HG03378 (cell line): ENCODE measurements around the gene GIPC2.
A peak's percentile ranks its signal among the peaks of the same experiment; 100 is the strongest.
"Not testable (repeated sequence)": the region's sequence is repeated elsewhere in the genome, so short reads cannot be mapped to it uniquely, and the experiment has no call there.

Experiments
- ATAC-seq: cut with Tn5 transposase; IDR thresholded peaks from one replicate; pipeline ENCODE4 v1.9.1; 2021; ENCODE audit warnings: mild to moderate bottlenecking, moderate library complexity; ENCODE audit not compliant: unreplicated experiment

GIPC2 gene

GRCh38 chr1:78045926-78046778, at the start of gene GIPC2:
GIPC2 (plus strand) TSS chr1:78045966; CDS start chr1:78046095, 129 bp downstream.
- ATAC-seq = no peak

DNA sequence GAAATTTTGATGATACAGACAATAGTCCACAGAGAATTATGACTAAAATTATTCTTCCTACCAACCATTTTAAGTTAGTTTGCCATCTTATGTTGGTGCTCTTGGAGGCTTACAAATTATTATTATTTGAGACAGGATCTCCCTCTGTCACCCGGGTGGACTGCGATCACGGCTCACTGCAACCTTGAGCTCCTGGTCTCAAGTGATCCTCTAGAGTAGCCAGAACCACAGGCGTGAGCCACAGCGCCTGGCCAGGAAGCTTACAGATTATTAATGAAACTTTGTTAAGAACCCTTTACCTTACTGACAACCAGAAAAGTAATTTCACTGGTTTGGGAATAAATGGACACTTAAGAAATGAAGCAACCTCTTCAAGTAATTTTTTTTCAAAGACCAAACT, 49.0 kb upstream of the GIPC2 start:
- no peak for ATAC-seq

DNA sequence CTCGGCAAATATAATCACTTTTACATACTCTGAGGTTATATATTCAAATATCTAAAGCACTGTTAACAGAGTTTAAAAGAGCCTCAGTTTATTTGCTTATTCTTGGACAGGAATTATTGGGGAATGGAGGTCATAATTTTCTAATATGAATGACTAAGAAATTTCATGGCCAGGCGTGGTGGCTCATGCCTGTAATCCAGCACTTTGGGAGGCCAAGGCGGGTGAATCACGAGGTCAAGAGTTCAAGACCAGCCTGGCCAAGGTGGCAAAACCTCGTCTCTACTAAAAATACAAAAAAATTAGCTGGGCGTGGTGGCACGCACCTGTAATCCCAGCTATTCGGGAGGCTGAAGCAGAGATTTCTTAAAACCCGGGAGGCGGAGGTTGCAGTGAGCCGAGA, 45.2 kb upstream of the GIPC2 start:
- ATAC-seq = not testable (repeated sequence)

GRCh38 chr1:78003070-78003746, 42.6 kb upstream of the GIPC2 start:
- no peak for ATAC-seq

DNA sequence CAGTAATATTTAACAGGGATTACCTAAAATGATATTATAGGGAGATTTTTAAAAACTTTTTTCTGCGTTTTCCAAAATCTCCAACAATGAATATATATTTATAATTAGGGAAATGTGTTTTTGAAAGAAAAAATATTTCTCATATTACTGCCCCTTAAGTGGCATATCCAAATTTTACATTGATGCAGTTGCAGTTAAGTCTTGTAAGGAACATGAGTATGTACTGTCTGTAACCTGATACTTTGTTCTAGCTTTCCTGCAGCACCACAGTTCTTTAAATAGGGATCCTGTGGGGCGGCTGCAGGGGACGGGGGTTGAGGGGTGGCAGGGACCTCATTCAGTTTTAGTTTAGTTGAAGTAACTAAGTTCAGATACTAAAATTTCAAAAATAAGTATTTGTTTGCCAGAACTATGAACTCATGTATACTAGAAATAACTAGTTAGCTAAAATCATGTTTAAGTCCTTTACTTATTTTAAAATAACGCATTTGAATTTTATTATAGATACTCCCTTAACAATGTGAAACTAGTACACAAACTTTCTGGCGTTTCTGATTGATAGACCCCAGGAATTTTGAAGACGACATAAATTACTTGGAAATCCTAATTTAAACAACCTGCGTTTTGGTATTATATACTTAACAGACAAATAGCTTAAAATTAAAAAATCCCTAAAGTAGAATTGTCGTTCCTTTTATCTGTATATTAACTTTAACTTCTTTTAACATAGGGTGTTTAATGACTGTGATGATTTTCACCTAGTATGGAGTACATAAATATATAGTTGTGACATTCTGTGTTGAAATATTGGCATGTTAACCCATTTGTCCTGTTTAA, 41.7 kb upstream of the GIPC2 start:
- ATAC-seq = peak; percentile 54

DNA sequence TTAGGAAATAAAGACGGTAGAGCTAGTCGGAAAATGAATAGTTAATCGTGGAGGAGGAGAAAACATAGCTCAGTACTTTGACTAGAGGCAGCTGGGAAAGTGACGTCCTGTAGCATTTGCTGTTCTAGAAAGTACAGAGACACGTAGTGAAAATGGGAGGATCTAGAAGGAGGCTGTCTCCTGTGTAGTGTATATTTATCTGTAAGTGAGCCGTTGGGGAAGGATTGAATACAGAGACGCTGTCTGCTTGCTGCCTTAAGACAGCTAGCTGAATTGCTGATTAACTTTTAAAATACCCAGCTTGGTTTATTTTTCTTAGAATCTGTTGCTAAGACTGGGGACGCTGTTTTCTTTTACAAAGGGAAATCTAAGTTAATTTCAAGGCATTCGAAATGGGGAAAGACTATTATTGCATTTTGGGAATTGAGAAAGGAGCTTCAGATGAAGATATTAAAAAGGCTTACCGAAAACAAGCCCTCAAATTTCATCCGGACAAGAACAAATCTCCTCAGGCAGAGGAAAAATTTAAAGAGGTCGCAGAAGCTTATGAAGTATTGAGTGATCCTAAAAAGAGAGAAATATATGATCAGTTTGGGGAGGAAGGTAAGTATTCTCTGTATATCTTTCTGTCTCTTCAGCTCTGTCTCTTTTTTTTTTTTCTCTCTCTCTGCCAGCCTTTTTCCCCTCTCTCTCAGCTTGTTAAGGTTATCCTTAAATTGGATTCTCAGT, 40.9 kb upstream of the GIPC2 start, which contains the start of gene DNAJB4:
DNAJB4 (plus strand) TSS at position 221 of the 729 bp plus-strand sequence; CDS start at position 393, 172 bp downstream.
- peak; percentile 98 for ATAC-seq

- ATAC-seq = no peak
Measured at GRCh38 chr1:78005448-78005722, 40.4 kb upstream of the GIPC2 start.

DNA sequence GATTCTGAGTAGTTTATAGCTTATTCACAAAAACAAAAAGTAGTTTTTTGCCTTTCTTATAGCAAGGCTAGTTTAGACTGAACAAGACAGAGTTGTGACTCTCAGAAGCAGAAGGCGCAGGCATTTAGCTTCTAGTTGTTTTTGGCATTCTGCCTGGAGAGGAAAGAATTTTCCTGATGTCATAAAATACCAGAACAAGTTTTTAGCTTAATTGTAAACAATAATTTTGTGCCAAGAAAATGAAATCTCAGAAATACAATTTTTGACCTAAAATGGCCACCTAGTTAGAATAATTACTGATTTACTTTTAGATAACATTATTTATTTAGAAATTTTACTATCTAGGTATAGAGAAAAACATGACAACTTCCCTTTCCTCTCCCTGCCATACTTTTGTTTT, 40.0 kb upstream of the GIPC2 start:
- no peak for ATAC-seq

GRCh38 chr1:78006521-78006920, 39.2 kb upstream of the GIPC2 start:
- ATAC-seq = no peak

DNA sequence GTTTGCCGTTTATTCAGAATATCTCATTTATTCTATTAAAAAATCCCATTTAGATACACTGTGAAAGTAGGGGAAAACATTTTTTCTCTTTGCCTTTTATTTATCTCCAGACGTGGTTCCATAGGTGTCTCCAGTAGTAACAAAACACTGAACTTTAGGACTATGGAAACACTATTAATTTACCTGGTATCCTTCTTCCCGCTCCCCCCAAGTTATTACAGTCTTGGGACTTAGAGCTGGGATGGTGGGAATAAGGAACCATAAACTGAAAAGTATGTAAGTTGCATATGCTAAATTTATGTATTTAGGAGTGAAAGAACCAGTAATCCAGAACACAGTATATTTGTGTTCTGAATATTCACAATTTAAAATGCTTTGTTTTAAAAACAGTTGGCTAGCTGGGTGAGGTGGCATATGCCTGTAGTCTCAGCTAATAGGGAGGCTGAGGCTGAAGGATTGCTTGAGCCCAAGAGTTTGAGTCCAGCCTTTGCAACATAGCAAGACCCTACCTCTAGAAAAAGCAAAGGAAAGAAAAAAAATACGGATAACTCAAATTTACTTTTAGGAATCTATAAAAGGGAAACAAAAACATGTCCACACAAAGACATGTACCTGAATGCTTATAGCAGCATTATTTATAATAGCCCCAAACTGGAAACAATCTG, 38.0 kb upstream of the GIPC2 start:
- ATAC-seq = no peak

DNA sequence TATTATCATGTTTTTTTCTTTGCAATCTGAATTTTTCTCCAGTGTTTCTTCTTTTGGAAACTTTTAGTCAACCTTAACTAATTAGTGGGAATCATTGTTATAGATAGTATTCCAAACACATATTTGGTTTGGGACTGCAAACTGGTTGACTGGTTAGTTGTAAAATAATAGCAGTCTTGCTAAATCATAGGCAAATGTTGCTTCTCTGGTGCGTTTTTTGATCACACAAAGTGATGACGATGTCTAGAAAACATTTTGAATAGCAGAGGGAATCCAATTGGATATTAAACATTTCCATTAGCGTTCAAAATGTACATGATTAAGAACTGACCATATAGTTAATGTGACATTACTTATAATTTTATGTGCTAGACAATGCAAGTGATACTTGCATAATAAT, 36.5 kb upstream of the GIPC2 start:
- no peak for ATAC-seq

GRCh38 chr1:78009836-78010235, 35.9 kb upstream of the GIPC2 start:
- ATAC-seq = no peak

DNA sequence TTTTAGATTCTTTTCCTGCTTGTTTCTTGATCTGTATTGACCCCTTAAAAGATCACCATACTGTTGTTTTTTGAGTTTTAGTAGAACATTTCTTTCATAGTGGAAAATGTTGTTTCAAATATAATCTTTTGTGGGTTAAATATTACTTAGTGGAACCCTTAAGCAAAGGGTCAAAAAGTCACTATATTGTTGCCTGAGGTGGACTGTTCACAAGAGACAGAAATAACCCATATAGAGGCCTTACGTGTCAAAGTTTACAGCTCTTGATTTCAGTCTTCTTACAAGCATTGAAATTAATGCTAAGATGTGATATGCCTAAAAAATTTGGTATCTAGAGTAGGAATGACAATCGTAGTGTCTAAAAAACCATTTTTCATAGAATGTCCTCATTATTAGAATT, 34.7 kb upstream of the GIPC2 start:
- ATAC-seq = no peak

- no peak for ATAC-seq
Measured at GRCh38 chr1:78015148-78015547, 30.6 kb upstream of the GIPC2 start.

DNA sequence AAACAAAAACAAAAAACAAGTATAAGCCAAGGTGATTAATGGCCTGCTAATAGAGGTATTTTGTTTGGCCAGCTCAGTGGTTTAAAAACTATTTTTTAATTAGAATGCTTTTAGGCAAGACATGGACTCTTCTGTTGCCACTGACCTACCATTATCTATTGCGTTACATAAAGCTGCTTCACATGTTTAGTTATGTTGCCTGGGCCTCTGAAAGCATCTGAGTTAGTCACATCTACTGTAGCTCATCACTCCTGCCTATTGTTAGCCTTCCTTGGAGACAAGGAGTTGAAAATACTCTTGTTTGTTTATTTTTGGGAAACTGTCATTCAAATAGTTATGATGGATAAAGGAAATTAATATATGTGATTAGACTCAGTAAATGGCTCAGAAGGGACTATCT, 26.7 kb upstream of the GIPC2 start:
- no peak for ATAC-seq

- not testable (repeated sequence) for ATAC-seq
Measured at GRCh38 chr1:78021134-78021533, 24.6 kb upstream of the GIPC2 start.

GRCh38 chr1:78029793-78030192, 16.0 kb upstream of the GIPC2 start:
- no peak for ATAC-seq

DNA sequence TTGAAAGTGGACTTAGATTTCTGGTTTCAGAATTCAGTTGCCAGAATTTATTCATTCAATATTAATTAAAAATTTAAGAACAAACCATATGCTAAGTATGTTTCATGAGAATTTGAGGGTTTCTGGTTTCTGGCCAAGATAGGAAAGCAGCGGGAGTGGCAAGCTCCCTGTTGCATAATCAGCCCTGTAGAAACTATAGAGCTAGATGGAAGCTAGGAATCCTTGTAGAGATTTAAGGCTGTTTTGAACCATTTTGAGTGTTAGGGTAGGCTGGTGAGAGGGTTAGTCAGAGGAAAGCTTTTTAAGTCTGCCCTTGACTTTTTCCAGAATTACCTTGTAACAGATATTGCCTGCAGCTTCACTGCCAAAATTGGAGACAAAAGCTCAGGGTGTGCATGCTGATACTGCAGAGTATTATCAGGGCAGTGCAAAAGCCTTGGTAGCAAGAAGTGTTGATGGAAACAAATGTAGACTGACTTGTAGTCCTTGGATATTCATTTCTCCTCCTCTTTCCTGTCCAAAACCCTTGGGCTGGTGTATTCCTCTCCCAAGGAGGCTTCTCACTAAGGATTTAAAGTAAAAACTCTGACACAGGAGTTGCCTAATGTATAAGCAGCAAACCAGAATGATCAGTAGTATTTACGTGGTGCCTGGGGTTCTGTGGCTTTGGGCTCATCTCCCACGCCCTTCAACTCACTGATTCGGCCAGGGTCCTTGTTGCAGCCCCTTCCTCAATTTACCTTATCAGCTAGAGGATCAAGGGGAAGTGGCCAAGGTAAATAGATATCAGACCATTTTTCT, 12.6 kb upstream of the GIPC2 start:
- no peak for ATAC-seq

DNA sequence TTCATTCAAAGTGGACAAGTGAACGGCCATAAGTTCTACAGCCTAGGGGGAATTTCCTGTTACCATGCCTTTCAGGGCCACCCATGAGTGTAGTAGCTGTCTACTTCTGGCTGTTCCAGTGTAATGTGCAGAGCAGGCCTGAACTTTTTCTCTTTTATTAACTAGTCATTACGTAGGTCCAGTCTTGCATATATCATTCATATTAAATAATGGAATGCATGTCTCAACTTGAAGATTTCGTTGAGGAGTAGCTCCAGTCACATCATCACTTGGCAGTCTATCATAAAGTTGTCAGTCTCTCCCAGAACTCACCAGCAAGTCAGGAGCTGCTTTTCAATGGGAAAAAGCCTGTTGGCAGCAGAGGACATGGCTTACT, 12.0 kb upstream of the GIPC2 start:
- no peak for ATAC-seq

- ATAC-seq = no peak
Measured at GRCh38 chr1:78035121-78035520, 10.6 kb upstream of the GIPC2 start.
